B cell (primary cell): ENCODE results near the gene ADAMTSL1.

Experiments
- EZH2 ChIP-seq: IDR thresholded peaks from 2 replicates; pipeline ENCODE4 v1.6.1; 2012; ENCODE audit warnings: borderline replicate concordance, low read depth, mild to moderate bottlenecking, moderate library complexity, low read length; ENCODE audit not compliant: insufficient read depth, poor library complexity, severe bottlenecking
- TF ChIP-seq, protein P1 (sequence below): fragments of 200-600 bp; IDR thresholded peaks from one replicate; pipeline ENCODE4 v1.8.0; 2022; ENCODE audit warnings: antibody characterized with exemption, mild to moderate bottlenecking

GRCh38 chr9:18811171-18811570 lies 337.2 kb downstream of the ADAMTSL1 start:
- TF ChIP-seq, protein P1, sequence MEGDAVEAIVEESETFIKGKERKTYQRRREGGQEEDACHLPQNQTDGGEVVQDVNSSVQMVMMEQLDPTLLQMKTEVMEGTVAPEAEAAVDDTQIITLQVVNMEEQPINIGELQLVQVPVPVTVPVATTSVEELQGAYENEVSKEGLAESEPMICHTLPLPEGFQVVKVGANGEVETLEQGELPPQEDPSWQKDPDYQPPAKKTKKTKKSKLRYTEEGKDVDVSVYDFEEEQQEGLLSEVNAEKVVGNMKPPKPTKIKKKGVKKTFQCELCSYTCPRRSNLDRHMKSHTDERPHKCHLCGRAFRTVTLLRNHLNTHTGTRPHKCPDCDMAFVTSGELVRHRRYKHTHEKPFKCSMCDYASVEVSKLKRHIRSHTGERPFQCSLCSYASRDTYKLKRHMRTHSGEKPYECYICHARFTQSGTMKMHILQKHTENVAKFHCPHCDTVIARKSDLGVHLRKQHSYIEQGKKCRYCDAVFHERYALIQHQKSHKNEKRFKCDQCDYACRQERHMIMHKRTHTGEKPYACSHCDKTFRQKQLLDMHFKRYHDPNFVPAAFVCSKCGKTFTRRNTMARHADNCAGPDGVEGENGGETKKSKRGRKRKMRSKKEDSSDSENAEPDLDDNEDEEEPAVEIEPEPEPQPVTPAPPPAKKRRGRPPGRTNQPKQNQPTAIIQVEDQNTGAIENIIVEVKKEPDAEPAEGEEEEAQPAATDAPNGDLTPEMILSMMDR, result no peak
- no peak for TF ChIP-seq EZH2
